Choroid plexus epithelial cell (primary cell): ENCODE data around the gene ADAM19.

Experiments
- DNase-seq: peaks from one replicate; pipeline ENCODE4 v3.0.0-alpha.2; 2010; ENCODE audit warnings: low read depth
- H3K4me3 ChIP-seq: 2 replicates; pipeline ENCODE4 v1.5.1; 2011; ENCODE audit warnings: low read depth, mild to moderate bottlenecking, control low read depth, low read length, moderate library complexity
- CTCF ChIP-seq: conservative IDR thresholded peaks from 2 replicates; pipeline ENCODE4 v1.5.1; 2011; ENCODE audit warnings: low read depth, mild to moderate bottlenecking, control low read depth, inconsistent platforms, low read length, moderate library complexity

ADAM19 gene

GRCh38 chr5:157584628-157585027 is 9.1 kb upstream of the ADAM19 start:
- no peak overlapping the region for H3K4me3 ChIP-seq
- no peak for DNase-seq
- TF ChIP-seq CTCF, result no peak

- H3K4me3 ChIP-seq, result no peak overlapping the region
- TF ChIP-seq CTCF, result peak; percentile 6
- DNase-seq, result no peak
Observed at GRCh38 chr5:157582731-157583620, 7.4 kb upstream of the ADAM19 start.

- H3K4me3 ChIP-seq, result no peak overlapping the region
- DNase-seq, result no peak
- TF ChIP-seq CTCF, result no peak
Observed at GRCh38 chr5:157581901-157582300, 6.3 kb upstream of the ADAM19 start.

- no peak overlapping the region for H3K4me3 ChIP-seq
- no peak for DNase-seq
- TF ChIP-seq CTCF, result no peak
Observed at GRCh38 chr5:157578079-157578780, 2.7 kb upstream of the ADAM19 start.

- no peak for TF ChIP-seq CTCF
- DNase-seq, result no peak
- no peak overlapping the region for H3K4me3 ChIP-seq
Observed at GRCh38 chr5:157576678-157577077, 1.1 kb upstream of the ADAM19 start.

GRCh38 chr5:157574456-157575380 is 857 bp downstream of the ADAM19 start:
- H3K4me3 ChIP-seq, result peak overlapping the region; percentile 78
- no peak for TF ChIP-seq CTCF
- peak; percentile 64 for DNase-seq
